KG1 (cell line): ENCODE results near the gene SHPK.

ENCODE experiments used
- DNase-seq: peaks from one replicate; lab custom pipeline; 2025; lab: John Stamatoyannopoulos, UW

The SHPK gene

DNA sequence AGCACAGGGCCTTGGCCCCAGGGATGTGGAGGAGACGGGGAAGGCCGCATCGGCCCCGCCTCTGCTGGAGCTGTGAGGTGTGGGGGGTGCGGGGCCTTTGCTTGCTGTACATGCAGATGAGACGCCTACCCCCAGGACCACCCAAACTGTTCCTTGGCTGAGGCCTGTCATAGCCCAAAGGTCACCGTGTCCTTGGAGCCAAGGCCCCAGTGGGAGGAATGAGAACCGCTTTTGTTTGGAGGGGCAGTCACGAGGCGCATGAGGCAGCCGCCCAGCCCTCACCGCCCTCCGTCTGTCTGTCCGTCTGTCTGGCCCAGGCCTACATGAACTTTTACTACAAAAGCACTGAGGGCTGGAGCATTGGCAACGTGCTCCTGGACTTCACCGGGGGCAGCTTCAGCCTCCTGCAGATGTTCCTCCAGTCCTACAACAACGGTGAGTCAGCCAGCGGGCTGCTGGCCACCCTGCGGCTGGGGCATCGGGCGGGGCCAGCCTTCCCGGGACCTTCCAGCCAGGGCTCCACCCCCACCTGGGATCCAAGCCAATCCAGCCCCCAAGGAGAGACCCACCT lies 23.6 kb upstream of the SHPK start:
- no peak for DNase-seq

DNA sequence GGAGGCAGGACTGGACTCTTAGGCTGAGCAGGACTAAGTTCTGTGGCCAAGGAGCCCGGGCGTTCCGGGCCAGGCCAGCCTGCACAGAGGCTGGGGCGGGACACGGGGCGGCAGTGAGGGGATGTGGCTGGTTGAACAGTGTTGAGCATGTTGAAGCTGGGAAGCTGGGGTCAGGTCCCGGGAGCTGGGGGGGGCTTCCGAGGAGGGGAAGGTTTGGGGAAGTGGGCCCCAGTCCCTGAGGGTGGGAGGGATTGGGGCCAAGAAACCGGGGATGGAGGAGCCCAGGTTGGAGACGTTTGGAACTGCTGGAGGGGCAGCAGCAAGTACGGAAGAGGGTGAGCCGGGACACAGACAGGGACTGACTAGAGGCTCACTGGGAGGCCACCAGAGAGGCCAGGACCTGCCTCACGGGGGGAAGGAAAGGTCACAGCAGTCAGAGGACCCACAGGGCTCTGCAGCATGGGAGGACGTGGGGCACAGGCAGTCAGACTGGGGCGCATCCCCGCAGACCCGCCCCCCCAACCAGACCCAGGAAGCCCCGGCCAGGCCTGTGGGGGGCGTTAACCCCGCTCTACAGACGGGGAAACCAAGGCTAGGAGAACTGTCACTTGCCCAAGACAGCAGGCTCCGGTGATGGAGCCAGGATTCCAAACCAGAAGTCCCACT lies 22.9 kb upstream of the SHPK start:
- no peak for DNase-seq

DNA sequence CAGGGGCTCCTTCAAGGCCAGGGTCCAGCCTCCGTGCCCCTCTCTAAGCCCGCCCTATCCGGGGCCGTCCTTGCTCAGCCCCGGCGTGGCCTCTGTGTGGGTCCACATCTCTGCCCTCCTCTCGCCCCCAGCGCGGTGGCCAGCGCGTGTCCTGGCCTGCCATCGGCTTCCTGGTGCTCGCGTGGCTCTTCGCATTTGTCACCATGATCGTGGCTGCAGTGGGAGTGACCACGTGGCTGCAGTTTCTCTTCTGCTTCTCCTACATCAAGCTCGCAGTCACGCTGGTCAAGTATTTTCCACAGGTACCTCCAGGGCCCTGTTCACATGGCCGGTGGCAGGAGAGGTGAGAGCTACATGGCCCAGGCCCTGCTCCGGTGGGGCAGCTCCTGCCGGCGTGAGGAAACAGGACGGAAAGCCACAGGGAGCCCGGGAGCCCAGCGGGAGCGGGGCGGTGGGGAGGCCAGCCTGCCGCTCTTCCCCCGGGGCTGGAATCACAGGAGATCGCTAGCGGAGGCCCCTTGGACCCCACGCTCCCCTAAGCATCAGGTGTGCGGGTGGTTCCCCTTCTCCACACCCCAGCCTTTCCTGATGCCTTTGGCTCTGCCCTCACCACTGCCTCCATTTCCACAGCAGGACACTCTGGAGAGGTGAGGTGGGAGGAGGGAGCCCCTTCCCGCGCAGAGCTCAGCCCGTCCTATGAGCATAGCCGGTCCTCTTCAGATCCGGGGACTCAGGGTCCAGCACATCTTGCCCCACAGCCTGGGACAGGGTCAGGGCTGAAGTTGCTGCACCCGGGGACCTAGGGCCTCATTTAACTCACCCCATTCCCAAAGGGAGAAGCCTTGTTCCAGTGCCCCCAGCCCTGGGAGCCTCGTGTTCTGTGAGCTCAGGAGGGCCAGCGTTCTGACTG lies 22.1 kb upstream of the SHPK start:
- no peak for DNase-seq

DNA sequence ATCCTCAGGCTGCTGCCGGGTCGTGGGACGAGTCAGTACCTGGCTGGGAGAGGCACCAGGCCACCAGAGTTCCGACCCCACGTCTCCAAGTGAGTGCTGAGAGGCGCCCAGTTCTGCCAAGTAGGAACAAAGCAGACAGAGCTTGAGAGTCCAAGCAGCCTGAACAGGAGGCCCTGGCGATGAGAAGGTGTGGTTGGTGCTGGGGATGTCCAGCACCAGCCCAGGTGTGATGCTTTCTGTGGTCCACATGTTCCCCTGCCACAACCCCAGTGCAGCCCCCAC lies 21.5 kb upstream of the SHPK start:
- DNase-seq, result no peak

DNA sequence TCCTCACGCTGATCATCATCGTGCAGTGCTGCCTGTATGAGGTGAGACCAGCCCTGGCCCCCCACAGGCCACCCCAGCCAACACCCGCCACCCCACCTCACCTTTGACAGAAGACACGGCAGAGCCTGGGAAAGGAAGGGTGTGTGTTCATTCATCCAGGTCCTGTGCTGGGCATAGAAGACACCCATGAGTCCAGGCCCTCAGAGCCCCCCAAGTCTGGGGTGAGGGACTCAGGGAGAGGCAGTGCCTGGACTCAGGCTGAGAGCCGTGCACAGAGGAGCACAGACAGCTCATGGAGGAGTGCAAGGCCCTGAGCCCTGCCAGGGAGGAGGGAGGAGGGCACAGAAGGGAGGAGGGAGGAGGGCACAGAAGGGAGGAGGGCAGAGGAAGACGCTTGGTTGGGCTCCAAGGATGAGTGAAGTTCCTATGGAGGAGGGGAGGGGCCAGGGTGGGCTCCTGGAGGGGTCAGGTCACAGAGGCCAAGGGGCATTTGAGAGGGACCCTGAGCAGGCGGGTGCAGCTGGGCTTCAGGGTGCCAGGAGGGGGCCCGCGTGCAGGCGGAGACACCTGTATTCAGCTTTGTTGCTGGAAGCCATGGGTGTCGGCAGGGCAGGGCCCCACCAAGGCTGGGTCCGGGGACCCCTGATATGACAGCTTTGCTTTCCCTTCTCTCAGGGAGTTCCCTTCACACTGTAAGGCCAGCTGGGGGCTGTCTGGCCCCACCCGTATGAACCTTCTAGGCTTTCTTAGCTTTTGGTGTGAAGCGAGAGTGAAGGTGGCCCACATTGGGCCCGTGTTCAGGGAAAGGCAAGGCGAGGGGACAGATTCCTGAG lies 20.9 kb upstream of the SHPK start:
- DNase-seq, result no peak

DNA sequence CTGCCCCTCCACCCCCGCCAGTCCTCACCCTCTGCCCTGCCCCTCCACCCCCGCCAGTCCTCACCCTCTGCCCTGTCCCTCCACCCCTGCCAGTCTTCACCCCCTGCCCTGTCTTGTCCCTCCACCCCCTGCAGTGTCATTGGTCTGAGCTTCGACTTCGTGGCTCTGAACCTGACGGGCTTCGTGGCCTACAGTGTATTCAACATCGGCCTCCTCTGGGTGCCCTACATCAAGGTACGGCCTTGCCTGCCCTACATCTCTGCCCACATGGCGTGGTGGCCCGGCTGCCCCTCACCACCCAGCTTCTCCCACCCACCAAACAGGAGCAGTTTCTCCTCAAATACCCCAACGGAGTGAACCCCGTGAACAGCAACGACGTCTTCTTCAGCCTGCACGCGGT lies 20.3 kb upstream of the SHPK start:
- DNase-seq, result no peak

DNA sequence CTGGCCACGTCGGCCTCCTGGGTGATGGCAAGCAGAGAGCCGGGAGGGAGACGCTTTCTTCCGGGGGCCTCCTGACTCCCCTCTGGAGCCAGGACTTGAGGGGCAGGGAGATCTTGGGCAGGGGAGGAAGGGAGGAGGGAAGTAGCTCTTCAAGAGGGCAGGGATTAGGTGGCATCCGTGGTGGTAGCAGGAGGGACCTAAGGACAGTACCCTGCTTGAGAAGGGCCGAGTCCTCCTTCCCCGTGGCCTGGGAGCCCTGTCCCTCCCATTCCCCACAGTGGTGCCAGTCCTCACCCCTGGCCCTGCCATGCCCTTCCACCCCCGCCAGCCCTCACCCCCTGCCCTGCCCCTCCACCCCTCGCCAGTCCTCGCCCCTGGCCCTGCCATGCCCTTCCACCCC lies 19.7 kb upstream of the SHPK start:
- no peak for DNase-seq

DNA sequence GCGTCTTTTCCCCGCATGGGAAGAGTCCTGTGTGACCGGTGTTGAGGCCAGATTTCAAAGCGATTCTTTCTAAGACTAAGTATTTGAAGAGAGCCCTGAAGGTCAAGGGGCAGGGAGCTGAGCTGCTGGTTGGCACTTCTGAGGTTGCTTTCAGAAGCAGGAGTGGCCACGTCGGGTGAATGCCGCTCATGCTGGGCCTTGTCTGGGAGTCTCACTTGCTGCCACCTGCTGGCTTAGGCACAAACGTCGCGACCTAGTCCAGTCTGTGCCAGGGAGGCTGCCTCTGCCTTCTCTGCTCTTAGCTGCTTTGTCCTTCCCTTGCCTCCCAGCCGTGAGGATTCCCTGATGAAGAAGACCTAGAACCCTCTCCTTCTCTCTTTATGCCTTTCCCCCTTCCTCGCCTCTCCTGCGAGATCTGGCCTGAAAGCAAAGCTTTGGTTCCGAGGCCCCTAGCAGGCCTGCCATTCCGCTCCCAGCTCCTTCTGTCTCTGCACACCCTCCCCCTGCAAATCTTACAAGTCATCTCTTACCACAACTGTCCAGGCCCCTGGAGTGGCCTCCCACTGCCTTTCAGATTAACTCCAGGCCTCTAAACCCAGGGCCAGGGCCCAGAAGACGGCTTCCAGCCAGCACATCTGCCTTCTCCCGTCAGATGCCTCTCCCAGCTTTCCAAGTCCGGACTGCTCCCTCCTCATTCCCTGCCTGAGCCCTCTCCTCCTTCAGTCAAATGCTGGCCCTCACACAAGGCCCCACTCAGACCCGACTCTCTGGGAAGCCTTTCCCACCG lies 11.9 kb upstream of the SHPK start:
- no peak for DNase-seq

DNA sequence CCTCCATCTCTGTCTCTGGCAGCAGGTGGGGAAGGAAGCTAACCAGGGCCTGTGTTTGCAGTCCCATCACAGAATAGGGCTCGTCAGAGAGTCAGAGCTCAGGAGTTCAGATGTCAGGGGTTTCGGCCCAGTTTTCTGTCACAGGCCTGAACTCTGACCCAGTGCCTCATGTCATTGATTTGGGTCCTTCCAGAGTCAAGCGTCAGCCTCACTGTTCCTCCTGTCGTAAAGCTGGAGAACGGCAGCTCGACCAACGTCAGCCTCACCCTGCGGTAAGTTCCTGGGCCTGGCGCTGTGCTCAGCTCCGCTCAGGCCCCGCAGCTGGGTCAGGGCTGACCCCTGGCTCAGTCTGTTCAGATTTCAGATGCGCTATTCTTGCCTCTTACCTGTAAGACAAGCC lies 11.2 kb upstream of the SHPK start:
- DNase-seq, result no peak

DNA sequence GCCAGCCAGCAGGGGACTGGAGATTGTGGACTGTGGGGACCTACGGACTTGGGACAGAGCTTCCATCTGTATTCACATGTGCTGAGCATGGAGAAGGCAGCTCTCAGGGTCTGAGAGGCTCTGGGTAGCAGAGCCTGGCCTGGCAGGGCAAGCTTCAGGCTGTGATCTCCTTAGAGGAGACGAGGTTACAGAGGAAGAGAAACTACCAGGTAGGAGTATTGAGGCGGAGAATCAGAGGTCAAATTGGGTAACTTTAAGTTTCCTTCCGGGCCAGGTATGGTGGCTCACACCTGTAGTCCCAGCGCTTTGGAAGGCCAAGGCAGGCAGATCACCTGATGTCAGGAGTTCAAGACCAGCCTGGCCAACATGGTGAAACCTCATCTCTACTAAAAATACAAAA lies 9.3 kb upstream of the SHPK start:
- DNase-seq, result no peak

DNA sequence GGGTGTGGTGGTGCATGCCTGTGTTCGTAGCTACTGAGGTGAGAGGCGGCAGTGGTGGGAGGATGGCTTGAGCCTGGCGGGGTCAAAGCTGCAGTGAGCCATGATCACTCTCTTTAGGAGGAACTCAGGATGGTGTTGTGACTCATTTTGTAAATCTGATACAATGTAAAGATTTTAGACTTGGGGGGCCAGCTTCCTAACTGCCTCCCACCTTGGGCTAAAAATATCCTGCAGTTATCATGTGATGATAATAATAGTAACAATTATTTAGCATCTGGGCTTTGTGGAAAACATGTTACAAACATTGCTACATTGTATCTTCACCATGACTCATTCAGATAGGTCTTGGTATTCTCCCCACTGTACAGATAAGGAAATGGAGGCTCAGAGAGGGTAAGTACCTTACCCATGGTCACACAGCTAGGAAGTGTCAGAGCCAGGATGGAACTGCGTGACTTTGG lies 7.9 kb upstream of the SHPK start:
- no peak for DNase-seq

DNA sequence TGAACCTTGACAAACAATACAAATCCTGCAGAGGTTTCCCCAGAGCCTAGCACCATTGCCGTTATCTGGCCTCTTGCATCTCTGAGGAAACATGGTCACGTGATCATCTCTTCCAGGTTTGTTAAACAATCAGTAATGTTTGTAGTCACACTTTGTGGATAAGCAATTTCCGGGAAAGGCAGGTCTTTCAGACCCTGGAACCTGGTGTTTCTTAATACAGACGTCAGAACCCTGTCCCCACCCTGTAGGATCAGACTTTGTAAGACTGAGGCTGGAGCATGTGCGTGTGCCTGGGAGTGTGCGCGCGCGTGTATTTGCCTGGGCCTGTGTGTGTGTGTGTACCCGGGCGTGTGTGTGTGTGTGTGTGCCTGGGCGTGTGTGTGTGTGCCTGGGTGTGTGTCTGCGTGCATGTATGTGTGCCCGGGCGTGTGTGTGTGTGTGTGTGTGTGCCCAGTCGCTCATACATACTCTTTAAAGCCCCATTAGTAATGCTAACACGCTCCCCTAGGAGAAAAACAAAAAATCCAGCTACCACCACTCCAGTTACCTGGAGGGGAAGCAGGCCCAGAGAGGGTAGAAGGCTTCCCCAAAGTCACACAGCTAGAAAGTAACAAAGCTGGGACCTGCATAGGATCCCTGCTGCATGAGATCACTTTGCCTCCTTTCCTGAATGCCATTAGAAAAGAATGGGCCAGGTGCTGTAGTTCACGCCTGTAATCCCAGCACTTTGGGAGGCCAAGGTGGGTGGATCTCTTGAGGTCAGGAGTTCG lies 5.9 kb upstream of the SHPK start:
- DNase-seq, result no peak

DNA sequence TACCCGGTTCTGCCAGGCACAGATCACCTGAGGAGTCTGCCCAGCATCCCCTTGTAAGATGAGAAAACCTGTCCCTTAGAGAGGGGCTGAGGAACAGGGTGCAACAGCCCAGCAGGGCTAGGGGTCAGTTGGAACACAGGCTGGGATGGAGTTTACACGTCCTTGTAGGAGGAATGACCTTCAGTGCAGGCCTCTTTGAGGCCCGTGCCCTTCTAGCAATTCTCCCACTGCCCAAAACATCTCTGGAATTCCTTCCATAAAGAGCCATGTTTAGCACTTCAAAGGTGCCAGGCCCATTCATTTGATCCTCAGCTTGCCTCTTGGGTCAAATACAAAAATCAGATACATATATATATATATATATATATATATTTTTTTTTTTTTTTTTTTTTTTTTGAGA lies 5.0 kb upstream of the SHPK start:
- no peak for DNase-seq

DNA sequence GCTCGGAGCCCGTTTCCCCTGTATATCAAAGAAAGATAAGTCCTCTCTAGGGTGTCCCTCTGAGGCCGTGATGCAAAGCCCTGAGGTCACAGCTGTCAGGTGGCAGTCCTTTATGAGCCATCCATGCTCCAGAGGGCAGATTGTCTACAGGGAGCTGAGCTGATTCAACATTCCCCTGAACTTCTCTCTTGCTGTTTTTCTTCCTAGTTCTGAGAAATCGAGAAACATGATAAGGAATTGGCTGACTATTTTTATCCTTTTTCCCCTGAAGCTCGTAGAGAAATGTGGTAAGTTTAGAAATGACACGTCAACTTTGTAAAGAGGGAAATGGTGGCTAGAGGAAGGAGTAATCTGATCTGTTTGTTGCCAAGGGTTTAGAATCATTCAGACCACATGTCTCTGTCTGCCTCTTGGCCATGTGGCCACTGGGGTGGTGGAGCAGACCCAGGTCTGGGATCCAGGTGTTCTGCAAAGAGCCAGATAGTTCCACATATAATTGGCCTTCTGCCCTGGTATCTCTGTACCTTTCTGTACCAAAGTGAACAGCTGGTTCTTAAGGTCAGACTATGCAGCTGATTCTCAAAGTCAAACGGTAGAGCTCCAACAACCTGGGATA lies 4.0 kb upstream of the SHPK start:
- DNase-seq, result peak; percentile 1

DNA sequence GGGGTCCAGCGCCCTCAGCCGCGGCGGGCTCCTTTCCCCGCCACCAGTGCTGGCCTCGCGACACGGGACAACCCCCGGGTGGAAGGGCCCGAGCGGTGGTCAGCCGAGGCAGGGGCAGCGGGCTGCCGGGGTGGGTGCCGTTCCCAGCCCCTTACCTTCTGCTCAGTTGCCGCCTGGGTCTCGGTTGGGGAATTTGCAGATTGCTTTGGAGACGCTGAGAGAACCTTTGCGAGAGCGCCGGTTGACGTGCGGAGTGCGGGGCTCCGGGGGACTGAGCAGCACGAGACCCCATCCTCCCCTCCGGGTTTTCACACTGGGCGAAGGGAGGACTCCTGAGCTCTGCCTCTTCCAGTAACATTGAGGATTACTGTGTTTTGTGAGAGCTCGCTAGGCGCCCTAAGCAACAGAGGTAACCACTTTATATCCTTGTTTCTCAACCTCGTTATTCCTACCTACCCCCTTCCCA lies 891 bp upstream of the SHPK start:
- no peak for DNase-seq

DNA sequence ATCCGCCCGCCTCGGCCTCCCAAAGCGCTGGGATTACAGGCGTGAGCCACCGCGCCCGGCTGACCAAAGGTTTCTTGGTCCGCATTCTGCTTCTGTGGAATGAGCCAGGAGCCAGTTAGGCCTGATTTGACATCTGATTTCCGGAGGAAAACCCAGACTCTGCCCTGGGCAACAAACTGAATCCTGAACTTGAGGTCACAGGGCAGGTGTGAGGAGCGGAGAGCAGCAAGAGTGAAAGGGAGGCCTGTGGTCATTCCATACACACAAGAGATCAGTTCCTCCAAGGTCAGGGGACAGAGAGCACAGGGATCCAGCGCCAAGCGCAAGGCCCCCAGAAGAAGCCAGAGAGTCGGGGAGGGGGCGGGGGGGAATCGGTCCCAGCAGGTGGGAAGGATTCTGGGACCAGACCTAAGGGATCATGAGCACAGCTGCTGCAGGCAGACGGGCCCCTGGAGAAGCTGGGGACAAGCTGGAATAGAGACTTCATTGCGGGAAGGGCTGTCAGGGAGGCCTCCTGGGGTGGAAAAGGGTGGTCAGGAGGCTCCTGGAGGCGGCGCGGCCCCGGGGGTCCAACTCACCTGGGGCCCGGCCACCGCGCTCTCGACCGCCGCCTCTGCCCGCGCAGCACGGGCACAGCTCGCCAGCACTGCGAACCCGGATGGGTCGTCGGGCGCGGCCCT lies 436 bp downstream of the SHPK start:
- DNase-seq, result no peak

DNA sequence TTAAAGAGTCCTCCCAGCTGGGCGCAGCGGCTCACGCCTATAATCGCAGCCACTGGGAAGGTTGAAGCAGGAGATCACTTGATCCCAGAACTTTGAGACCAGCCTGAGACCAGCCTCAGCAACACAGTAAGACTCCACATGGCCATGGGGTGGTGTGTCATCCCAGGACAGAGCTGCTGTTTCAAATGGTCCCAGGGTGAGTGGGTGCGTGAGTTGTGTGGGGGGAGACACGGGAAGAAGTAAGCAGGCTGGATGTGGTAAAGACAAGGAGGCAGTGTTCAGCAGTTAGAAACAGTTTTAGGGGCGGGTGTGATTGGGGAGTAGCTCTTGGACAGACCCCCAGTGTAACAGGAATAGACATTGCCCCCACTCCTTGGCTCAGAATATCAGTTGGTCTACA lies 3.8 kb downstream of the SHPK start:
- DNase-seq, result no peak

DNA sequence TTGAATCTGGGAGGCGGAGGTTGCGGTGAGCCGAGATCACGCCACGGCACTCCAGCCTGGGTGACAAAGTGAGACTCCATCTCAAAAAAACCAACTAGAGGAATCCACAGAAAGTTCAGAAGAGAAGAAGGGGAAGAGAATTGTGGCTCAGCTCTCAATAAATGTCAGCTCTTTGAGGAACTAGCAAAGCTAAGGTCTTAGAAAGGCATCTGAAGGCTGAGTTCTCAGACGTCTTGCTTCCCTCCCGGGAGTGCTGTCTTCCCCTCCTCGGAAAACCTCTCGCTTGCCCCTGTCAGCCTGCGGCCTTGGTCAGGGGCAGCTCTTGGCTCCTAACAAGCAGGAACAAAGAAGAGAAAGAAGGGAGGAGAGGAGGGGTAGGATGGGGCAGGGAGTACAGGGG lies 5.3 kb downstream of the SHPK start:
- DNase-seq, result no peak

DNA sequence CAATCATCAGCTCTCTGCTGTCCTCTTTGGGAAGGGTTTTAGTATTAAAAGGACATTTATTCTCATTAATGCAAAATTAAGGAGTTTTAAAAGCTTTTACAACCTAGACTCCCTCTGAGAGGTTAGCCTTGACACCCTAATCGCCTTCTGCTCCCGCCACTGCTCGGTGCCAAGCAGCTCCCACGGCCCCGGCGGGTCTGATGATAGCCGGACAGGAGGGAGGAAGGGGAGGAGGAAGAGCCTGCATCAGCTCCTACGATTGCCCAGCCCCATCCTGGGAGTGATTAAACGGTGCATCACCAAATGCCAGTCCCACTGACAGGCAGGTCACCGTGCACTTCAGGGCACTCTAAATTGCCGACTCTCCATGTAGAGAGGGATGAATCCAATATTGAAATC lies 8.3 kb downstream of the SHPK start:
- DNase-seq, result no peak
